Mammary epithelial cell (primary cell): ENCODE measurements around the gene GALNT5.

Experiments
- CTCF ChIP-seq, 2 donors: IDR thresholded peaks in 1 of 2; conservative IDR thresholded peaks in 1 of 2; 2 replicates each; pipeline ENCODE4 v1.5.1; 2011 to 2012; ENCODE audit warnings: inconsistent platforms in 2 of 2, low read length in 2 of 2, mild to moderate bottlenecking in 2 of 2, control low read depth in 1 of 2, low read depth in 1 of 2; ENCODE audit not compliant: insufficient read depth in 1 of 2; ENCODE audit errors: extremely low read depth in 1 of 2
- EZH2 ChIP-seq: IDR thresholded peaks from 2 replicates; pipeline ENCODE4 v1.6.1; 2012; ENCODE audit warnings: low read length, inconsistent platforms, borderline replicate concordance

GRCh38 chr2:157221394-157221988 is 36.0 kb upstream of the GALNT5 start:
- TF ChIP-seq CTCF (conservative IDR thresholded peaks at IDR 0.05 in 1 of 2, IDR thresholded peaks at IDR 0.05 in 1 of 2; ENCODE audit: extremely low read depth in 1 of 2, insufficient read depth in 1 of 2, low read depth in 1 of 2, low read length in 2 of 2) (no peak), EZH2 (no peak)
